GM12878 (cell line): ENCODE data around the gene THAP6. TPM values are rescaled to one million over a fixed set of nuclear protein-coding genes. Genes with fewer than 3 reads are reported as not detected.

Experiments
- ATAC-seq: fragments of 200-7000 bp; cut with Tn5 transposase; 3 replicates; pipeline ENCODE4 v1.9.1; 2020; ENCODE audit warnings: mild to moderate bottlenecking, moderate library complexity
- BruUV-seq: library from RNA; stranded (reverse); fragments of 400-500 nt; replicated peaks from 2 replicates; lab custom pipeline; 2021; lab: Mats Ljungman, UMichigan
- CTCF ChIA-PET: fragments of 300-600 bp; sonication (Branson Sonifier 250); formaldehyde crosslinking; extraction: SDS; loops from one replicate; lab custom pipeline; 2021; ENCODE audit warnings: inconsistent platforms; lab: Yijun Ruan, JAX
- POLR2A ChIA-PET: fragments of 350-600 bp; formaldehyde crosslinking; extraction: SDS; loops from one replicate; lab custom pipeline; 2021; ENCODE audit warnings: inconsistent platforms; lab: Charles Lee
- RAD21 ChIA-PET: fragments of 300-600 bp; sonication (Branson Sonifier 250); formaldehyde crosslinking; loops from one replicate; lab custom pipeline; 2023; ENCODE audit warnings: antibody characterized with exemption; ENCODE audit not compliant: unreplicated experiment; lab: Charles Lee
- SMC1A ChIA-PET: fragments of 300-600 bp; sonication (Branson Sonifier 250); formaldehyde crosslinking; loops from one replicate; lab custom pipeline; 2023; ENCODE audit not compliant: unreplicated experiment, uncharacterized antibody; lab: Charles Lee
- DNase-seq: peaks from one replicate; pipeline ENCODE4 v3.0.0-alpha.2; 2011; ENCODE audit warnings: low read depth, low spot score
- FAIRE-seq: peaks from 3 replicates; lab custom pipeline; 2011; peaks lifted over from hg19 to GRCh38; lab: Jason Lieb, UNC
- H2AFZ ChIP-seq: 2 replicates; pipeline ENCODE4 v1.6.0; 2011; ENCODE audit warnings: low read depth, low read length, control low read depth; ENCODE audit not compliant: control insufficient read depth
- H3K27ac ChIP-seq: 2 replicates; pipeline ENCODE4 v1.5.1; 2011; ENCODE audit warnings: control low read depth; ENCODE audit not compliant: control insufficient read depth, insufficient read depth
- H3K27me3 ChIP-seq, 2 experiments: replicated peaks in 1 of 2; 2 replicates each; pipeline versions ENCODE4 v1.6.0 to v1.6.1; 2011; ENCODE audit warnings: low read length in 1 of 2; ENCODE audit not compliant: control insufficient read depth in 2 of 2, insufficient read depth in 2 of 2
- H3K36me3 ChIP-seq, 2 experiments: 2 replicates each; pipeline ENCODE4 v1.5.1; 2011; ENCODE audit warnings: low read length in 1 of 2; ENCODE audit not compliant: control insufficient read depth in 2 of 2, insufficient read depth in 2 of 2
- H3K4me1 ChIP-seq: 2 replicates; pipeline ENCODE4 v1.6.1; 2011; ENCODE audit warnings: mild to moderate bottlenecking, low read length, moderate library complexity, mixed read lengths; ENCODE audit not compliant: control insufficient read depth, insufficient read depth
- H3K4me2 ChIP-seq: 2 replicates; pipeline ENCODE4 v1.6.0; 2011; ENCODE audit warnings: control low read depth; ENCODE audit not compliant: control insufficient read depth, insufficient read depth
- H3K4me3 ChIP-seq: fragments of 200-600 bp; sonication (generic); 2 replicates; pipeline ENCODE4 v1.5.1; 2016
- H3K79me2 ChIP-seq: 2 replicates; pipeline ENCODE4 v1.6.0; 2011; ENCODE audit warnings: low read length; ENCODE audit not compliant: control insufficient read depth, insufficient read depth
- H3K9ac ChIP-seq: 2 replicates; pipeline ENCODE4 v1.8.0; 2011; ENCODE audit warnings: low read length, control low read depth, mixed read lengths; ENCODE audit not compliant: control insufficient read depth, insufficient read depth
- H3K9me3 ChIP-seq: replicated peaks from 3 replicates; pipeline ENCODE4 v1.5.1; 2011; ENCODE audit warnings: mild to moderate bottlenecking, low read length; ENCODE audit not compliant: control insufficient read depth, insufficient read depth
- H4K20me1 ChIP-seq: 2 replicates; pipeline ENCODE4 v1.6.0; 2011; ENCODE audit not compliant: control insufficient read depth, insufficient read depth
- CREM ChIP-seq: IDR thresholded peaks from 2 replicates; pipeline ENCODE4 v1.6.1; 2014; ENCODE audit warnings: antibody characterized with exemption, low read depth
- JUNB ChIP-seq: IDR thresholded peaks from 2 replicates; pipeline ENCODE4 v1.6.1; 2016; ENCODE audit warnings: antibody characterized with exemption, mild to moderate bottlenecking
- LARP7 ChIP-seq: fragments of 450-650 bp; IDR thresholded peaks from 2 replicates; pipeline ENCODE4 v1.6.1; 2017; ENCODE audit warnings: mild to moderate bottlenecking
- MTA2 ChIP-seq: fragments of 450-650 bp; IDR thresholded peaks from 2 replicates; pipeline ENCODE4 v1.6.1; 2016; ENCODE audit warnings: low read depth, mild to moderate bottlenecking, moderate library complexity
- RAD51 ChIP-seq: fragments of 450-650 bp; IDR thresholded peaks from 2 replicates; pipeline ENCODE4 v1.6.1; 2016; ENCODE audit warnings: moderate library complexity, mild to moderate bottlenecking, inconsistent platforms
- RELA ChIP-seq: fragments of 450-650 bp; IDR thresholded peaks from 2 replicates; pipeline ENCODE4 v1.8.0; 2014; ENCODE audit warnings: borderline replicate concordance; ENCODE audit not compliant: partially characterized antibody
- SIN3A ChIP-seq: IDR thresholded peaks from 2 replicates; pipeline ENCODE4 v1.6.1; 2012; ENCODE audit warnings: low read depth, low read length, improper control_type of control experiment
- SMARCA5 ChIP-seq: fragments of 450-650 bp; IDR thresholded peaks from 2 replicates; pipeline ENCODE4 v1.6.1; 2017; ENCODE audit warnings: mild to moderate bottlenecking
- SREBF1 ChIP-seq: IDR thresholded peaks from 2 replicates; pipeline ENCODE4 v1.6.1; 2012; ENCODE audit warnings: mild to moderate bottlenecking, low read length
- TARDBP ChIP-seq: IDR thresholded peaks from 2 replicates; pipeline ENCODE4 v1.6.1; 2016; ENCODE audit warnings: borderline replicate concordance
- TCF7 ChIP-seq: IDR thresholded peaks from 2 replicates; pipeline ENCODE4 v1.6.1; 2014; ENCODE audit warnings: antibody characterized with exemption, borderline replicate concordance
- WGBS: methylation state at CpG from one replicate; pipeline ENCODE4 v1.1.6; 2016; ENCODE audit warnings: low lambda C conversion rate; ENCODE audit not compliant: insufficient replicate concordance, insufficient coverage; ENCODE audit errors: missing lambda C conversion rate; 5-methylcytosine and 5-hydroxymethylcytosine counted together
- in situ Hi-C: fragments of 300-500 bp; cut with MboI; formaldehyde crosslinking; loops from 9 replicates; pipeline ENCODE4 v1.14.3; 2018; ENCODE audit warnings: mixed read lengths
- intact Hi-C: fragments of 100-400 bp; cut with micrococcal nuclease; formaldehyde crosslinking; loops from one replicate; pipeline ENCODE4 v1.14.2; 2022; ENCODE audit not compliant: unreplicated experiment
- polyA plus RNA-seq, 11 experiments: library from polyadenylated mRNA; depleted of rRNA in 4 of 11; unstranded in 6 of 11; stranded (reverse) in 5 of 11; fragments of >200 nt; fragmentation: Nextera tagmentation in 4 of 11; fragmentation: Illumina TruSeq in 1 of 11; extraction: Ambion mirVana in 4 of 11; extraction: Trizol in 1 of 11; gene quantifications; 1 replicate in 1 of 11; 2 replicates in 10 of 11; pipeline versions ENCODE4 v1.2.1 to v1.2.3, GENCODE V29; 2011 to 2016; ENCODE audit warnings: inconsistent platforms in 2 of 11, missing spikeins in 2 of 11, low read depth in 1 of 11
- total RNA-seq, 4 experiments: library from RNA; depleted of rRNA in 3 of 4; stranded (reverse); fragments of >200 nt in 3 of 4; fragmentation: Illumina TruSeq in 1 of 4; extraction: Trizol in 1 of 4; gene quantifications; 2 replicates each; pipeline versions ENCODE4 v1.2.1 to v1.2.3, GENCODE V29; 2013 to 2021
- TF ChIP-seq, protein P1 (sequence below): fragments of 450-650 bp; IDR thresholded peaks from 2 replicates; pipeline ENCODE4 v1.6.1; 2016; ENCODE audit warnings: mild to moderate bottlenecking
- TF ChIP-seq, protein P2 (sequence below): IDR thresholded peaks from 2 replicates; pipeline ENCODE4 v1.6.1; 2012; ENCODE audit warnings: mild to moderate bottlenecking, low read depth, low read length
- TF ChIP-seq, protein P3 (sequence below): IDR thresholded peaks from 2 replicates; pipeline ENCODE4 v1.6.1; 2011; ENCODE audit warnings: mild to moderate bottlenecking, low read depth, low read length, moderate library complexity; ENCODE audit not compliant: insufficient replicate concordance

THAP6 gene
- total and polyA plus RNA-seq, 10 of the 15 experiments (the other 5 are each of a cell fraction or from before 2014, with no cell fraction given), result 8.9 to 21.9 (median 12.8) TPM

DNA sequence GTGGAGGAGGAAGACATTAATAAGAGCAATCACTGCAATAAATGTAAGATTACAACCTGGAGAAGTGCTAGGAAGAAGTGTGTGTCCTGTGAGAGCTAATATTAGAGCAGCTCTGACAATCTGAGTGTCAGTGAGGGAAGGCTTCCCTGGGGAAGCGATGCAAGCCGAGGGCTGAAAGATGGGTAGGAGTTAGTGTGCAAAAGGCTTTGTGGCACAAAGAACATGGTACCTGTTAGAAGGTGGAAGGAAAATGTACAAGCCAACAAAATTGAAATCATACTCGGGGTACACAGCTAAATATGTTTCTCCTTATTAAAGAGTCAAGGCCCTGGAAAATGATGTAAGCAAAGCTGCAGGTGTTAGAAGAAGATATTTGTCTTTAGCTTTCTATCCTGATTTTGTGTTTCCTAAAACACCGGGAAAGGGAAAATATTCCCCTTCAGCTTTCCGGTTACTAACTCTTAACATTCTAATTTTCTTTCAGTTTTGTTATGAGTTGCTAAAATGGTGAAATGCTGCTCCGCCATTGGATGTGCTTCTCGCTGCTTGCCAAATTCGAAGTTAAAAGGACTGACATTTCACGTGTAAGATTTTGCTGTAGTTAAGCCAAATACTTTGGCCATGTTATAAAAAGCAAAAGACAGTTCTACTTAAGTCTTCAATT, 808 bp downstream of the THAP6 start:
- no TSS peak for BruUV-seq
- Histone ChIP-seq H3K36me3 (no peaks in the 10 kb centered on the region), H4K20me1 (no peaks in the 10 kb centered on the region), H3K4me1 (no peaks in the 10 kb centered on the region), H3K27ac (peak overlapping the region; percentile 84), H3K9ac (peak overlapping the region; percentile 75), H3K4me3 (peak overlapping the region; percentile 98), H3K79me2 (peaks cover 52% of the 10 kb centered on the region), H3K9me3 (no peaks in the 10 kb centered on the region; the same call in 1 of the 3 replicates), H3K4me2 (peak overlapping the region; percentile 94), H2AFZ (peak overlapping the region; percentile 83), H3K27me3 (no peaks in the 10 kb centered on the region)
- peak; percentile 10; the same call in 2 of the 3 replicates for ATAC-seq
- RAD21 ChIA-PET, result interaction anchor here (1.2 to 1.9 kb wide), 5 partner anchors 9 to 332 kb away, joined by 3 to 5 read pairs (median 4); partner anchors contain the start of gene USO1
- WGBS, result 1% methylated on average over 9 of the region's 9 CpGs
- FAIRE-seq, result peak; percentile 85
- in situ Hi-C loops, result no loop called here
- intact Hi-C loops, result loop anchor here (2.0 to 5.0 kb wide), 3 partner anchors 212 to 643 kb away; partner anchors contain the start of gene PARM1
- SMC1A ChIA-PET, result interaction anchor here (0.6 to 2.7 kb wide), 9 partner anchors 10 to 1330 kb away, joined by 3 to 13 read pairs (median 4); partner anchors contain the start of genes SDAD1 and USO1
- DNase-seq, result peak; percentile 32
- CTCF ChIA-PET, result interaction anchor here (0.9 to 1.9 kb wide), 6 partner anchors 10 to 155 kb away, joined by 3 to 5 read pairs (median 4); no protein-coding TSS in a partner anchor
- POLR2A ChIA-PET, result interaction anchor here (0.8 to 2.8 kb wide), 7 partner anchors 10 to 511 kb away, joined by 3 to 22 read pairs (median 6); partner anchors contain the start of gene USO1
- no peak for TF ChIP-seq SREBF1
- no peak for TF ChIP-seq TCF7
- peak; percentile 82 for TF ChIP-seq JUNB
- TF ChIP-seq TARDBP, result no peak
- 0 out of 2 replicates have a peak, but pooled peaks have one; percentile 19 for TF ChIP-seq CREM
- no peak for TF ChIP-seq SMARCA5
- TF ChIP-seq RELA, result no peak
- TF ChIP-seq, protein P1, sequence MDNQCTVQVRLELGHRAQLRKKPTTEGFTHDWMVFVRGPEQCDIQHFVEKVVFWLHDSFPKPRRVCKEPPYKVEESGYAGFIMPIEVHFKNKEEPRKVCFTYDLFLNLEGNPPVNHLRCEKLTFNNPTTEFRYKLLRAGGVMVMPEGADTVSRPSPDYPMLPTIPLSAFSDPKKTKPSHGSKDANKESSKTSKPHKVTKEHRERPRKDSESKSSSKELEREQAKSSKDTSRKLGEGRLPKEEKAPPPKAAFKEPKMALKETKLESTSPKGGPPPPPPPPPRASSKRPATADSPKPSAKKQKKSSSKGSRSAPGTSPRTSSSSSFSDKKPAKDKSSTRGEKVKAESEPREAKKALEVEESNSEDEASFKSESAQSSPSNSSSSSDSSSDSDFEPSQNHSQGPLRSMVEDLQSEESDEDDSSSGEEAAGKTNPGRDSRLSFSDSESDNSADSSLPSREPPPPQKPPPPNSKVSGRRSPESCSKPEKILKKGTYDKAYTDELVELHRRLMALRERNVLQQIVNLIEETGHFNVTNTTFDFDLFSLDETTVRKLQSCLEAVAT, result no peak
- TF ChIP-seq, protein P2, sequence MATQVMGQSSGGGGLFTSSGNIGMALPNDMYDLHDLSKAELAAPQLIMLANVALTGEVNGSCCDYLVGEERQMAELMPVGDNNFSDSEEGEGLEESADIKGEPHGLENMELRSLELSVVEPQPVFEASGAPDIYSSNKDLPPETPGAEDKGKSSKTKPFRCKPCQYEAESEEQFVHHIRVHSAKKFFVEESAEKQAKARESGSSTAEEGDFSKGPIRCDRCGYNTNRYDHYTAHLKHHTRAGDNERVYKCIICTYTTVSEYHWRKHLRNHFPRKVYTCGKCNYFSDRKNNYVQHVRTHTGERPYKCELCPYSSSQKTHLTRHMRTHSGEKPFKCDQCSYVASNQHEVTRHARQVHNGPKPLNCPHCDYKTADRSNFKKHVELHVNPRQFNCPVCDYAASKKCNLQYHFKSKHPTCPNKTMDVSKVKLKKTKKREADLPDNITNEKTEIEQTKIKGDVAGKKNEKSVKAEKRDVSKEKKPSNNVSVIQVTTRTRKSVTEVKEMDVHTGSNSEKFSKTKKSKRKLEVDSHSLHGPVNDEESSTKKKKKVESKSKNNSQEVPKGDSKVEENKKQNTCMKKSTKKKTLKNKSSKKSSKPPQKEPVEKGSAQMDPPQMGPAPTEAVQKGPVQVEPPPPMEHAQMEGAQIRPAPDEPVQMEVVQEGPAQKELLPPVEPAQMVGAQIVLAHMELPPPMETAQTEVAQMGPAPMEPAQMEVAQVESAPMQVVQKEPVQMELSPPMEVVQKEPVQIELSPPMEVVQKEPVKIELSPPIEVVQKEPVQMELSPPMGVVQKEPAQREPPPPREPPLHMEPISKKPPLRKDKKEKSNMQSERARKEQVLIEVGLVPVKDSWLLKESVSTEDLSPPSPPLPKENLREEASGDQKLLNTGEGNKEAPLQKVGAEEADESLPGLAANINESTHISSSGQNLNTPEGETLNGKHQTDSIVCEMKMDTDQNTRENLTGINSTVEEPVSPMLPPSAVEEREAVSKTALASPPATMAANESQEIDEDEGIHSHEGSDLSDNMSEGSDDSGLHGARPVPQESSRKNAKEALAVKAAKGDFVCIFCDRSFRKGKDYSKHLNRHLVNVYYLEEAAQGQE, result no peak
- TF ChIP-seq LARP7, result no peak
- no peak for TF ChIP-seq MTA2
- TF ChIP-seq RAD51, result no peak
- TF ChIP-seq SIN3A, result no peak
- TF ChIP-seq, protein P3, sequence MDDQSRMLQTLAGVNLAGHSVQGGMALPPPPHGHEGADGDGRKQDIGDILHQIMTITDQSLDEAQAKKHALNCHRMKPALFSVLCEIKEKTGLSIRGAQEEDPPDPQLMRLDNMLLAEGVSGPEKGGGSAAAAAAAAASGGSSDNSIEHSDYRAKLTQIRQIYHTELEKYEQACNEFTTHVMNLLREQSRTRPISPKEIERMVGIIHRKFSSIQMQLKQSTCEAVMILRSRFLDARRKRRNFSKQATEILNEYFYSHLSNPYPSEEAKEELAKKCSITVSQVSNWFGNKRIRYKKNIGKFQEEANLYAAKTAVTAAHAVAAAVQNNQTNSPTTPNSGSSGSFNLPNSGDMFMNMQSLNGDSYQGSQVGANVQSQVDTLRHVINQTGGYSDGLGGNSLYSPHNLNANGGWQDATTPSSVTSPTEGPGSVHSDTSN, result no peak
